Measurements from ENCODE around the gene OSBPL1A. TPM values are rescaled to one million over a fixed set of nuclear protein-coding genes. Genes with fewer than 3 reads are reported as not detected.

OSBPL1A gene
- total RNA-seq, 1 experiment from 2014 or later = 32.8 TPM

DNA sequence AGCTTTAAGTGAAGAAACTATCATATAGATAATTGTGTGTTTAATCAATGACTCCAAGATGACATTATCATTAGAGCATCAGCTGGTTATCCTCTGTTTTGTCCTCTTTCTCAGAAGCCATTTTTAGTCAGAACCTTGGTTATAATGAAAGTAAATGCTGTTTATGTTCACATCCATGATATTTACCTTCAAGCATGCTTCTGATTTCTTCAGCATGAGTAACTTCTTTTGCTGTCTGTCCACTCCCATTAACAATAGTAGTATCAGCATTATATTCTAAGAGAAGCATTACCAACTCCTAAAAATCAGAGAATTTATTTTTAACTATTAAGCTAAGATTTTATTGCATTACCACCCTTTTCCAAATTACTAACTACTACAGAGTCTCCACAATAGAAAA, 56.3 kb downstream of the OSBPL1A start:
- DNase-seq (ENCODE audit: low spot score) = no peak

DNA sequence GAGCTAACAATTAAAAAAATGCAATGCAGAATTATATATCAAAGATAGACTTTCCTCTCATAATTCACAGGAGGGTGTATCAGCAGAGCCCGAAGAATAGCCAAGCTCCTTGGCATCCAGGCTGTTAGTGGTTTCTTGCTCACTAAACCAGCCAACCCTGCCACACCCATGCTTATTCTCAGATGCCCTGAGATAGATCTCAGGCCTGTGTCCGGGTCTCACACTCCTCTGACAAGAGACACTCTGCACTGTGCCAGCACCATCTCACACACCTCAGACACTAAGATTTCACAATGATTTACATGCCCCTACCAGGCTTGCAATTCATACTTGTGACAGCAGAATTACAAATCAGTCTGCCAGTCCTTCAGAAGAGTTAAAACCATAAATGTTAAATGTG, 64.5 kb downstream of the OSBPL1A start:
- DNase-seq (ENCODE audit: low spot score) = no peak

- no peak for DNase-seq (ENCODE audit: low spot score)
These were observed 71.4 kb downstream of the OSBPL1A start for GRCh38 chr18:24326211-24326610.

DNA sequence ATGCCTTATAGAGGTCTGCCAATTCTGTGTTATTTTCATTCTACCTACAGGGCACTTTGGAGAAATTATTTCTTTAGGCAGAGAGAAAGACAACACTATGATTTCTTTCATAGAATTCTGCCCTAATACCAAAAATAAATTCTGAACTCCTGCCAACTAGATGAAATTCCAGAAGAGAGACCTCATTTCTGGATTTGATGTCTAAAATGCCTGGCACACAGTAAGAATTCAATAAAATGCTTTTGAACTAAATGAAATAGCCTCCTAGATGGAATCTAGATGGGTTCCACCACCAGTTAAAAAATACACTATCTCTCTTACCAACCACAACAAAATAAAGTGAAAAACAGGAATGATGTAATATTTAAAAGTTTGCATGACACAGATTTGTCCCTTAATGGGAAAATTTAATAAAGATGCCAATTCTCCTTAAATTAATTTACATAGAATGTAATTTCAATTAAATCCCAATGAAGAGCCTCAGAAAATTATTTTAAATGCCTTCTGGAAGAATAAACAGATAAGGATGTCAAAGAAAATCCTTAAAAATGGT, 75.0 kb downstream of the OSBPL1A start:
- no peak for DNase-seq (ENCODE audit: low spot score)

- no peak for DNase-seq (ENCODE audit: low spot score)
These were observed 76.6 kb downstream of the OSBPL1A start for GRCh38 chr18:24321071-24321470.

GRCh38 chr18:24319757-24320156, 77.9 kb downstream of the OSBPL1A start:
- DNase-seq (ENCODE audit: low spot score) = no peak

DNA sequence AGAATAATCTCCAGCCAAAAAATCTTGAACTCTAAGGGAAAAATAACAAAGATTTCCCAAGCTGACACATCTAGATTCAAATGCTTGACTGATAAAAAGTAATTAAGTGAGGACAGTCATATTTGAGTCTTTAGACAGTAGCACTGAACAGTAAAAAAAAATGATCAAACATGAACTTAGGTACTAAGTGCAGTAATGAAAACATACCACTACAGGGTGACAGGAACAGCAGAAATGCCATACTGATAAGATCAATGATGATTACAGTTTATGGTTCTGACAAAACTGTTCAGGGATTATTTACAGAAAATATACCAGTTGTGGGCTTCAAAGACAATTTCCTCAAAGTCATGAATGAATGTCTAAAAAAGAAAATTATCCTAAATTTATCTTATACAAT, 80.3 kb downstream of the OSBPL1A start:
- DNase-seq (ENCODE audit: low spot score) = no peak

- no peak for DNase-seq (ENCODE audit: low spot score)
These were observed 82.5 kb downstream of the OSBPL1A start for GRCh38 chr18:24315170-24315569.

DNA sequence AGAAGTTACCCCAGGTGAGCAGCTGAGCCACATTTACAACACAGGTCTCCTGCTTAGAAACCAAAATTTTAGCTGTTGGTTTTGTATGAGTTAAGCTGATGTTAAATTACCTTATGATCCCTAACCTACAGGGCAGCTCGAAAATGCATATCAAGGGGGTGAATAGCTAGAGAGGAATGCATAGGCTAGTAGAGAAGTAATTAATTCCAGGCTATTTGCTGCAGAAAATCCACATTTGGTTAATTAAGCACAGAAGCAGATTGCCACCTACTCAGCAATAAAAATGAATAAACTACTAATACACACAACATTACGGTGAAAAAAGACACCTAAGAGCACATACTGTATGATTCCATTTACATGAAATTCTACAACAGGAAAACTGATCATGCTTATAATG, 91.4 kb downstream of the OSBPL1A start:
- DNase-seq (ENCODE audit: low spot score) = no peak

- DNase-seq (ENCODE audit: low spot score) = no peak
These were observed 96.9 kb downstream of the OSBPL1A start for GRCh38 chr18:24300703-24301102.

- no peak for DNase-seq (ENCODE audit: low spot score)
These were observed 101.3 kb downstream of the OSBPL1A start for GRCh38 chr18:24296276-24296675.

DNA sequence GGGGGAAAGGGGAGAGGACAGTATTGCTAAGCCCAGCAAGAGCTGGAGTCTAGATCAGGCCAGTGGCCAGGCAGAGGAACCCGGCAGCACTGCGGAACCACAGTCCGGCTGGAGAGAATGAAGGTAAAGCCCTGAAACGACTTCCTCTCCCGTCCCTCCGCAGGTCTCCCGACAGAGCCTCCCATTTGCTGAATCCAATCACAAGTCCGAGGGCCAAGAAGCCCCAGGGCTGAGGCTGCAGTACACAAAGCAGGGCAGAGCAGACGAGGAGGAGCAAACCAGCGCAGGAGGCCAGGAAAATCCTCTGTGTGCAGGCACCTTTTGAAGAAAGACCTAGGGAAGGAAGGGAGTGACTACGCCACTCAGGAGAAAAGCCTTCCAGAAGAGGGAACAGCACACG, 104.4 kb downstream of the OSBPL1A start:
- no peak for DNase-seq (ENCODE audit: low spot score)

GRCh38 chr18:24278591-24278990, 119.0 kb downstream of the OSBPL1A start:
- no peak for DNase-seq (ENCODE audit: low spot score)

GRCh38 chr18:24277516-24278195, 120.0 kb downstream of the OSBPL1A start:
- DNase-seq (ENCODE audit: low spot score) = no peak

- DNase-seq (ENCODE audit: low spot score) = no peak
These were observed 120.6 kb downstream of the OSBPL1A start for GRCh38 chr18:24276994-24277393.

DNA sequence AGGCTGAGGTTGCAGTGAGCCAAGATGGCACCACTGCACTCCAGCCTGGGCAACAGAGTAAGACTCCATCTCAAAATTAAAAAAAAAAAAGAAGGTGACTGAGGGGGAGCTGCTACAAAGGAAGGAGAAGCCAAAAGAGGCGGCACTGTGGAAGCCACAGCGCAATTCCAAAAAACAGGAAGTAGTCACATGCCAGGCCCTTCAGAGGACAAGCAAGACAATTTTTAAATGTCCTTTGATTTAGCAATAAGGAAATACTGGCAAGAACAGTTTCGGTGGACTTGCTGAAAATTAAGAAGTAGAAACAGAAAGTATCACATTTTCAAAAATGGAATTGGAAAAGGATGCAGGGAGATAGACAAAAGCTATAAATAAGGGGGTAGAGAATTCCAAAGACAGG, 122.8 kb downstream of the OSBPL1A start:
- no peak for DNase-seq (ENCODE audit: low spot score)

GRCh38 chr18:24273596-24273995, 124.0 kb downstream of the OSBPL1A start:
- no peak for DNase-seq (ENCODE audit: low spot score)

DNA sequence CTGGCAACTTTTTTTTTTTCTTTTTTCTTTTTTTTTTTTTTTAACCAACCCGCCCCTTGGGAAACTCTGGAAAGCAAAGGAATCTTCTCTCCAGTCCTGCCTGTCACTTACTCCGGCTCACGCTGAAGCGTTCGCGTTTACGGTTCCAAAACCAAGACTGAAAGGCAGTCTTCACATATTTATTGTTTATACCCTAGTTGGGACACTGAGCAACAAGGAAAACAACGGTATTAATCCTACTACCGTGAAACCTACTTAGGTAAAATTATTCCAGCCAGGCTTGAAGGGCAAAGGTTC, 125.4 kb downstream of the OSBPL1A start:
- DNase-seq (ENCODE audit: low spot score) = no peak

DNA sequence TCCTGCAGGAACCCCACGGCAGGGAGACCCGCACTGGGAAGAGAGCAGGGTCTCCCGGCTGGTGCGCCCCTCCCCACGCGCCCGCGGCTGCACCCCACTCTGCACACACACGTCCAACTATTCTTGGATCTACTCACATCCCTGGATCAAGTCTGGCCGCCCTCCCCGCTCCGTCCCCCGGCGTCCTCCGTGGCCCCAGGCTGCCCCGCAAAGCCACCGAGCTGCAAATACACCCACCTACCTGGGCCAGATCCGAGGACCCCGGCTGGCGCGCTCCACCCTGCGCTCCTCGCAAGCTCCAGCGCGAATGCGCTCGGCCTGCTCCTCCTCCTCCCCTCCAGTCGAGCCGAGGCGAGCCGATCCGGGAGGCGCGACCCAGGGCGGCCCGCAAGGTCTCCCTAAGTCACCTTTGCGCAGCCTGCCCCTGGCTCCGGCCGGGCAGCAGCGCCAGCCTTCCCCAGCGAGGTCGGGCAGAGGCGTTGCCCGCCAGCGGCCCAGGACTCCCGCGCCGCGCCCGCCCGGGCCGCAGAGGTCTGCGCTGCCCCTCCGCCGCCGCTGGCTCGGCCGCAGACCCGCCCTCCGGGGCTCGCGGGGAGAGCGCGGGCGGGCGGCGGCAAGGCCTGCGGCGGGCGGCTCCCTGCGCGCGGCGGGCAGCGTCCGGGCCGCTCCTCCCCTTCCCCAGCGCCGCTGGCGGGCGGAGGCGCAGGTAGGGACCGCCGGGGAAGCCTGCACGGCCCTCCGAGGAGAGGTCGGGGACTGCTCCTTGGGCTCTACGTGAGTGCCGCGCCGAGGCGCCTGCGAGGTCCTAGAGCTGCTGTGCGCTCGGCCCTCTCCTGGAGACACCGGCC, 126.0 kb downstream of the OSBPL1A start:
- DNase-seq (ENCODE audit: low spot score) = peak; percentile 74

DNA sequence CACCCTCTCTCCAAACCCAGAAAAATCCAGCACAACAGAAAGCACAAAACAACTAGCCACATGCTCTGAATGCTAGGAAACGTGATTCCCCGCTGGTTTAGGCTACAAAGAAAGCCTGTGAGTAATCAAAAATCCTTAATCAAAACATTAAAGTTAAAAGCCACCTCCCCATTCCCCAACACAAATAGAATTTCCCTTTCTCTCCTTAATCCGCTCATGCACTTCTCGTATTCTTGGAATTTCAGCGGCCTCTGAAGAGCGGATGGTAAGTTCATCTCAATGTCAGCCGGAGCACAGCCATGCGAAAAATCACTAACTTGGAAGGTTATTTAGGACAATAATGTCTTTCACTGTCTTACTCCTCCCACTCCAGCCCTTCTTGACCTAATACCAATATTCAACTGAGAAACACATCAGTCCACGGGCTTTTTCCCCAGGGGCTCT, 126.7 kb downstream of the OSBPL1A start:
- DNase-seq (ENCODE audit: low spot score) = peak; percentile 32

GRCh38 chr18:24270358-24270936, 127.2 kb downstream of the OSBPL1A start:
- no peak for DNase-seq (ENCODE audit: low spot score)

DNA sequence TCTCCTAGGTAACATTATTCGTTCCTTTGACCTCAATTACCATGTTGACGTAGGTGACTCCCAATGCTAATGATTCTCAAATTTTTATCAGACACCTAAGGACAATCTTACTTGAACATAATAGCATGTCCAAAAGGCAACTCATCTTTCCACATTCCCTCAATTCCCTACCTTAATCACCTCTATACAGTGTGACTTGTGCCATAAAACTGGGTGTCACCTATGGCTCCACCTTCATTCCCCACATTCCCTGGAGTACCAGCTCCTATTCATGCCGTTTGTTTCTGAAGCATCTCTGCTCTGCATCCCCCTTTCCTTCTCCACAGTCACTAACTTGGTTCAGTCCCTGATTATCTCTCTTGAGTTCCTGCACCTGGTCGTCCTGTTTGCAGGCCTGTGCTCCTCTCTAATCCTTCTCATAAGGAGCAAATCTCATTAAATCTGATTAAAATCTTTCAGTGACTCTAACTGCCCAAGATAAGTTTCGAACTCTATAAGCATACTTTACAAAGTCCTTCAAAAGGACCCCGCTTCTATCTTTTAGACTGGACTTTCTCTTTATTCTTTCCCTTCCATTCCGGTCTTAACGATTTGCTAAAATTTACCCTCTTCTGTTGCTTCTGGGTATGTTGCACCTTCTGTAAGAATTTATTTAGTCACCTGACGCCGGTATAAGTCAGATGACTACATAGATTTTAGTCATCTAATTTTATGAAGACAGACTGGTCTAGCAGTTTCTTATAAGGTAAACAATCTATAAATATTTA, 128.7 kb downstream of the OSBPL1A start:
- DNase-seq (ENCODE audit: low spot score) = no peak
